Esophagus muscularis mucosa (tissue), 3 donors: ENCODE results near the gene CSMD2.

ENCODE experiments used
- CTCF ChIP-seq, 3 experiments: fragments of 200-600 bp in 2 of 3; fragments of 450-650 bp in 1 of 3; sonication (generic) in 2 of 3; IDR thresholded peaks; one replicate each; pipeline ENCODE4 v1.5.1; 2017 to 2019; ENCODE audit warnings: antibody characterized with exemption in 3 of 3, mild to moderate bottlenecking in 2 of 3, moderate library complexity in 1 of 3
- POLR2A ChIP-seq: fragments of 450-650 bp; IDR thresholded peaks from one replicate; pipeline ENCODE4 v1.6.1; 2017; ENCODE audit warnings: antibody characterized with exemption, moderate library complexity, mild to moderate bottlenecking, low read depth

DNA sequence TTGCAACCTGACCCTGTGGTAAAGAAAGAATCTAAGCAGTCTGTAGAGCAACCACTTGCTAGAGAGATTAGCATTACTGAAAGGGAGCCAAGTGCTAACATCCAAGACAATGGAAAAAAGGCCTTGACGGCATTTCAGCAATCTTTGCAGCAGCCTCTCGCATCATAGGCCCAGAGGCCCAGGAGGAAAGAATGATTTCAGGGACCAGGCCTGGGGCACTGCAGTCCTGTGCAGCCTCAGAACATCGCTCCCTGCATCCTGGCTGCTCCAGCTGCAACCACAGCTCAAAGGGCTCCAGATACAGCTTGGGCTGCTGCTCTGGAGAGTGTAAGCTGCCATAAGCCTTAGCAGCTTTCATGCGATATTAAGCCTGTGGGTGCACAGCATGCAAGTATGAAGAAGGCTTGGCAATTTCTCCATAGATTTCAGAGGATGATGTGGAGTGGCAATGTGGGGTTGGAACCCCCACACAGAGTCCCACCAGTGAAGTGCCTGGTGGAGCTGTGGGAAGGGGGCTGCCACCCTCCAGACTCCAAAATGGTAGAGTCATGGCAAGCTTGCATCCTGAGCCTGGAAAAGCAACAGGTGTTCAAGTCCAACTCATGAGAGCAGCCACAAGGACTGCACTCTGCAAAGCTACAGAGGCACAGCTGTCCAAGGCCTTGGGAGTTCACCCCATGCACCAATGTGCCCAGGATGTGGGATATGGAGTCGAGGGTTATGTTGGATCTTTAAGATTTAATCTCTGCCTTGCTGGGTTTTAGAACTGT is 411.8 kb downstream of the CSMD2 start:
- TF ChIP-seq CTCF (IDR thresholded peaks at IDR 0.05) (no peak), POLR2A (no peak)
